COR-L47 (cell line): ENCODE results near the gene NKAIN2.

Experiments used
- DNase-seq: peaks from one replicate; lab custom pipeline; 2025; lab: John Stamatoyannopoulos, UW

Gene NKAIN2

DNA sequence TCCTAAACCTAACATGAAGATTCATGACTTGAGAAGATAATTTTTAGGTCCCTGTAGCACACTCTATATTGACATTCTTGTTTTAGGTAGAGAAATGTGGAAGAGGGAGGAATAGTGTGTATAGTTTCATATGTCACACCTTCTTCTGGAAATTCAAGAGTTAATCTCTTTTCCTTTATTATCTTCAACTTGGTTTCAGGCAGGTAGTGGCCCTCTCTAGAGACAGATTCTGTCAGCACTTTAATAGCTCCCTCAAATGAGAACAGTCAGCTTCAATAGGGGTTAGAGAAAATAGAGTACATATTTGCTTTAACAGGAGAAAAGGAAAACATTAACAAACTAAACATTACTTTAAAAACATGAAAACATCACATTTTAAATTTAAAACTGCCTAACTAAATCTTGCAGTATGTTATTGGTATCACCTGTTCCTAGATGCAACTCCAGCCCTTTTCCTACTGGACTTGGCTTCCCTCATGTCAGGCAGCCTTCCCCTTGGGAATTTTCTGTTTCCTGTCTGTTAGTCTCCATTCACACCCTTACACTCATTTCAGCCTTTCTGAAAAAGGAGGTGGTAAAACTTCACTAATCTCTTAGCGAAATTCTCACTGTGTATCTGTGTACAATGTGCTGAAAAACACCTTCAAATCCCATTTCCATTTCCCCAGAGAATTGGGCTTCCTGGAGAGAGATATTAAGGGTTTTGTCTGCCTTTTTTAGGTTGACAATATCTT lies 966.3 kb downstream of the NKAIN2 start:
- DNase-seq, result no peak

DNA sequence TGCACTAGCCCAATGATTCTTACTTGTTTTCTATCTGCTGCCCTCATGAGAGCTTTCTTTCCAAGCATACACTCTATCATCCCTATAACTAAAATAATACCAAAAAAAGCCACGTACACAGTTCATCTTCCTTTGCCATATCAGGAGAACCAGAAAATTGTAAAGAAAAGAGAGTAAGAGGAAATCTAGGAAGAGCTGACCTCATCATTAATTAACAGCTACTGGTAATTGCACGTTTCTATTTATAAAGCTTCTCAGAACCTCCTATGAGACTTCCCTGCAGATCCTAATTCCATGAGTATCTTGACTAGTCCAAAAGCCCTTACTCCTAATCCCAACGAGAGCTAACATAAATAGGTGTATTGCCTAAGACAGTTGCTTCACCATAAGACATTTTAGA lies 967.1 kb downstream of the NKAIN2 start:
- DNase-seq, result no peak

DNA sequence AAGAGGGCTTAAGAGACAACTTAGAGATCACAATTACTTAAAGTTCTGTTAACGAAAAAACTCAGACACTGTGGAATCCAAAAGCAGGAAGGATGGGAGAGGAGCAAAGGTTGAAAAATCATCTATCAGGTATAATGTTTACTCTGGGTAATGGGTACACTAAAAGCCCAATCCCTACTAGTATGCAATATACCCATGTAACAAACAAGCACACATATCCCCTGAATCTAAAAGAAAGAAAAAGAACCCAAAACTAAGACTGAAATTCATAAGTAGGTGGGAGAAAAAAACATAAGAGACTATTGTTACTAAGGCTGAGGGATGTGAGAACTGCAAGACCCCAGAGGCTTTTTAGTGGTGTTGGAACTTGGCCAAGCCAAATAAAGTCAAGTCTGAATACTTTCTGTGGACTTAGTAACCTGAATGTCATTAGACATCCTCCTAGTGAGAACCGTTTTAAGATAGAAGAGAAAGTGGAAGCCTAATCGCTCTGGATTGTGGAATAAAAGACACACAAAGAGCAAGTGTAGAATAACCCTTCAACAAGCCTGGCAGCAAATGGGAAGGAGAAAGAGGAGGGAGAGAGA lies 969.2 kb downstream of the NKAIN2 start:
- no peak for DNase-seq

DNA sequence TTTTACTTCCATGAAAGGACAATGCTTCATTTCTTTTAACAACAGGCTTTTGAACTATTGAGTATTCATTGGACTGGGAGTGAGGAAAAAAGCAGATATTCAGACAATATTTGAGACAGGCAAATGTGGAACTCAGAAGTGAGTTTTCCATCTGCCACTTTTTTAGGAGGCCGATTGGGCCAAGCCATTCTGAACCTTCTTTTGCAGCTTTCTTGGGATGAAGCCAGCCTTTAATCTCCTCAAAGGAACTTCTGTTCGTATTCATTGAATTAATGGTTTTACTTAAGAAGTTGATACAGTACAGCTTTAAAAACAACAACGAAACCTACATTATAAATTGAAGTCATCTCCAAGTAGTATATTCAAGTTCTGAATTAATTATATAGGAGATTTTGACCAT lies 971.5 kb downstream of the NKAIN2 start:
- no peak for DNase-seq

DNA sequence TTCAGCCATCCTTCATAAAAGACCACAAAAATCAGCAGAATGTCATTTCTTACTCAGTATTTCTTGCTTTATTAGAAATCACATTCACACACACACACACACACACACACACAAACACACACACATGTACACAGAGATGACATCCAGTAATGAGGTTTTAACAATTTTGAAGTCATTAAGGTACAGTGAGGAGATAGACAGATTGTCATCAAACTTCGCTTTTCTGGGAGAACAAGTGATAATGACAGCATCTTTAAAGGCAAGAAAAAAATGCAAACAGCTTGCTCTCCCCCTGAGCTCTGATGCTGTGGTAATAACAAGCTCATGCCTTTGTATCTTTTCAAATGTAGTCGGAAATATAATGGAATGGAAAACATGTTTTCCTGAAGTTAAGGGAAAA lies 974.2 kb downstream of the NKAIN2 start:
- no peak for DNase-seq

DNA sequence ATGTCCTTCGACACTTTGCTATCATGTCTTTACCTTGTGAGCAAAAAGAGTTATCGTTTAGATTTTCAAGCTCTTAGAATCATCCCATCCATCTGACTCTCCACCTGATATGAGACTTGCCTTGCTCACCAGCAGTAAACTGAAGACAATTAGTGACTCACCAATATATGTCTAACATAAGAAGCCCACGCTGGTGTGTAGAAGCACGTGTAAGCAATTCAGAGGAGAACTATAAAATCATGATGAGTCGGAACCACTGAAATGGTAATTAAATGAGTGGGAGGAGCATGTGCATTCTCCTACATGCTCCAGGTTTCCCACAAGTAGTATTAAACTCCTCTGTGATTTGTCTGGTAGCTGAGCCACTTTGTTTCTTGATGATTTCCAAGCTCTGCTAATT lies 977.0 kb downstream of the NKAIN2 start:
- no peak for DNase-seq

DNA sequence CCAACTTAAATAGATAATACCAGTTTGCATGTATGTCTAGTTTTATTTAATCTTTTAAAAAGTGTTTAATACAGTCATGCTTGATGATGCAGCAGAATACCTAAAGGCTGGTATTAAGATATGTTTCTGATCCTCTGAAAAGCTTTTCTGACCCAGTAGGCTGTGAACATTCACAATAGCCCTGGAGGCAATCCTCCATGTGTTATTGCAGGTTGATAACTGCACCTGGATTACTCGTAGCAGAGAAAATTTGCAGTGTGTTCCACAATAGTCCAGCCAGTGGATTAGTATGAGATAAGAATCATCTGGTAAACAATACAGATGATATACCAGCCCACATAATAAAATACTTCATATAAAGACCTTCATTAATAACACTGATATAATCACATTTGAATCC lies 979.7 kb downstream of the NKAIN2 start:
- no peak for DNase-seq

DNA sequence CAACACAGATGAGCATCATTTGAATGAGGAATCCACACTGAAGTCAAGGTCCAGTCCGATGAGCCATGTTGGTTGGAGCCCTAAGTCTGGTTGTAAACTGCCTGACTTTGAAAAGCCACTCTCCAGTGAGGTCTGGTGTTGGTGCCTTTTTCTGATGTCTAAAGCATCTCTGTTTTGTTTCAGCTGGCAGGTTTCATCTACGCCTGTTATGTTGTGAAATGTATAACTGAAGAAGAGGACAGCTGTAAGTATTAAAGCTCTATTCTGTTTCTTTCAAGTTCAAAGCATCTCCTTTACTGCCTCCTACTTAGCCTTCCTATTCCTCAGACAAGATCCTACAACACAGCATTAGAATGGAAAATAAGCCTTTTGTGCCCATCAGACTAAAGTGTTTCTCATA lies 987.5 kb downstream of the NKAIN2 start:
- DNase-seq, result no peak

DNA sequence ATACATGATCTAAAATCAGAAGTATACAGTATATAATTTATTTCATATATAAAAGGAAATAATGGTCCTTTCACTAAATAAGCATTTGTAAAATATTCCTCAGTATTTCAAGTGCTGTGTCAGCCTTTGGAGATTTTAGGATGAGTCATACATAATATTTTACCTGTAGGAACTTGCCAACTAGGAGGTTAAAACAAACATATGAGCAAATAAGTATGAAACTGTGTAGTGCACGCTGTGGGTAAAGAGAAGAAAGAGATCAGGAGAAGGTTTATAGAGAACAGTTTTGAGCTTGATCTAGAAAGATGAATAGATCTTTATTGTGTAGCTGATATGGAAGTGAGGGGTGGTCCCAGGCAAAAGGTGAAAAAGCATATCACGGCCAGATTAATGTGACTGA lies 988.7 kb downstream of the NKAIN2 start:
- no peak for DNase-seq

DNA sequence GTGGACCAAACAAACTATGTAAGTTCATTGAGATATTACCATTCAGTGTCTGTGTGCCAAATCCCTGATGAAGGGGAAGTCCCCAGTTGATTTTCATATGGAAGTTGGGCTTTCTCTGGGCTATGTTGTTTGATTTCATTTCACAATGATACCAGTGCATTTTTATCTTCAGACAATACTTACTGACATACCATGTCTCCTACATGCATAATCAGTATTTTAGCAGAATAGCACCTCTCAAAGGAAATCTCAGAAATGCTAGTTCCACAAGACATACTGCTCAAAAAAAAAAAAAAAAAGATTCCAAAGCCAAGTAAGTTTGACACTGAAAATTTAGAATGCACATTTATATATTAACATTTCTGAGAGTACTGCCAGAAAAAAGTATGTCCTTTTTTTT lies 989.7 kb downstream of the NKAIN2 start:
- DNase-seq, result no peak

DNA sequence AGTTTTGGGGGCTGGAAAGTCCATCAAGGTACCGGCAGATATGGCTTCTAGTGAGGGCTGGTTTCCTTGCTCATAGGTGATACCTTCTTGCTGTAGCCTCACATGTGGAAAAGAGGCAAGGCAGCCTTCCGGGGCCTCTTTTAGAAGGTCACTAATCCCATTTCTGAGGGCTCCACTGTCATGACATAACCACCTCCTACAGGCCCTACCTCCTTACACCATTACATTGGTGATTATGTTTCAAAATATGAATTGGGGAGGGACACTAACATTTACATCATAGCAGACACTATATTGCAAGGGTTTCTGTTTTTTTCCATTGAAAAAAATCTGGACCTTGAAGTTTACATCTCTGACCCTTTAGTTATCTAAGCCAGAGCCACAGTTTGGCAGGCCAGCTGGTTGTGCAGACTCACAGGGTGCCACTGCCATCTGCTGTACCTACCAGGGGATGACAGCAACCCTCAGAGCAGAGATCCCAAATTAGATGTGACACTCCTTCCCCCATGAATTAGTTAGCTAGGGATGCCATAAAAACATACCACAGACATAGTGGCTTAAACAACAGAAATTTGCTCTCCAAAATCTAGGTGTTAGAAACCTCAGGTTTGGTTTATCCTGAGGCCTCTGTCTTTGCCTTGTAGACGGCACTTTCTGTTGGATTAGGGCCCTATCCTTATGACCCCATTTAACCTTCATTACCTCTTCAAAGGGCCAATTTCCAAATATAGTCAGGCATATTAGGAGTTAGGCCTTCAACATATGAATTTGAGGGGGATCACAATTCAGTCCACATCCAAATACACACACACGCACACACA lies 992.2 kb downstream of the NKAIN2 start:
- DNase-seq, result peak; percentile 29

DNA sequence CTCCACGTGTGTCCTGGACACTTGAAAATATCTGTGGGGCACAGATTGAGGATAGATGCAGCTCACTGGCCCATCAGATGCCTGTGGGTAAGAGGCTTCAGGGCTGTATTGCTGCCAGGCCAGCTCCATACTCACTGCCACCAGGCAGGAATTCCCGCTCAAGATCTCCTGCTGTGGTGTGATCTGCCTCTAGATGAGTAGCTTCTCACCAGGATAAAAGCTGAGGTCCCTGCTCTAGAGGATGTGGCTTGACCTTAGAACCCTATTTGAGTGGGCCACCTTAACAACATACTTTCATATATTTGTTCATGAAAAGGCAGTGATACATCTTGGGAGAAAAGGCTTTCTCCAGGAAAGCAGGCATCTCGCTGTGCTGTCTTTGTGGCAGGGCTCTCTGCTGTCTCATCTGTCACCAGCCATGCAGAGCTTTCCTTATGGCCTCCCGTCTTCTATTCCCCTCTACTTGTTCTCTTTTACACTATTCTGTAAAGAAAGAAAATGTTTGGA lies 992.9 kb downstream of the NKAIN2 start:
- no peak for DNase-seq

DNA sequence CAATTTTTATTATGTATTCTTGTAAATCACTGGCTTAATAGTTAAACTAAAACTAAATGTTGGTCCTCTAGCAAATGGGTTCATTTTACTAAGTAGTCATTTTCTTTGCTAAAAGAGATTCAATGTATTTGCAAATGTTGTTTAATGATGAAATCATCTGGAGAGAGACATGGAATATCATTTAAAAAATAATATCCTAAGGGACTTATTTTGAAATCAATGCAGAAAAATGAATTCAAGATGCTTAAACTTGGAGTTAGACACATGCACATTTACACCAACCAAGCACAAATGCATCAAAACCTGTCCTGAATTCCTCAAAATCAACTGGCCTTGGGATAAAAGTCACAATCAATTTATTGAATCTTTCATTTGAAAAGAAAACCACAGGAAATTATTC lies 993.6 kb downstream of the NKAIN2 start:
- DNase-seq, result no peak

DNA sequence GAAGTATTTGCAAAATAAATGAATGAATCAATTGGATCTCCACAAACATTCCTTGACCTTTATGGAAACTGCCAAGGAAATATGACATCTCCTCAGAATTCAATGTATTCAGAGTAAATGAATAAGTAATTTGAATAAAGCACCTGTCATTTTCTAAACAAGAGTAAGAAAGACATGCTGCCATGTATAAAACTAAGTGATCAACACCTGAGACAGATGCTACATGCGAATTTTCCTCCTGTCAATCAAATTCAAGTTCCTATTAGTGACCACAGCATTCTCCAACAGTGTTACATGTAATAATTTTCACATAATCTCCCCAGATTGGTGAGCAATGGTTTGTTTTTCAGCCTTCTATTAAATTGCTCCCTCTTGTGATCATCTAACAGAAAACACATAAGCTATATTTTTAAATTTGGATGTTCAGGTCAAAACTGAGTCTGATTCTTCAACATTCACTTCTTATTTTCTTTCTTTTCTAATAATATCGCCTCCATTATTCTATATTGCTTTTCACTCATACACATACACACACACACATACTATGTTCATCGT lies 995.4 kb downstream of the NKAIN2 start:
- no peak for DNase-seq

DNA sequence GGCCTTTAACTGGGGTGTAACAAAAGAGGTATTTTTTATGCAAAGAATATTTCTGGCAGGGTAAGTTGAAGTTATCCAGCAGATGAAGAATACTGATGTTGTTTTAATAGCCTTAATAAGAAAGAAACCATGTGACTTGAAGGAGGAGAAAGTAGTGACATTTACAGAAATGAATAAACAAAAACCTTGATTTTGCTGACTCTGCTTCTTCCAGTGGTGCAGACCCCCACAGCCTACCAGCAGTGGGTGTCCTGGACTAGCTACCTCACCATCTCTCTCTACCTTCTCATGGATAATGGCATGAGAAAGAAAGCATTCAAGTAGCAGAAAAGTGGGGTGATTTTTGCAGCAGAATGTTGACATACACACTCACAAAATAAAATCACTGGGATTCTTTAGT lies 996.0 kb downstream of the NKAIN2 start:
- no peak for DNase-seq

DNA sequence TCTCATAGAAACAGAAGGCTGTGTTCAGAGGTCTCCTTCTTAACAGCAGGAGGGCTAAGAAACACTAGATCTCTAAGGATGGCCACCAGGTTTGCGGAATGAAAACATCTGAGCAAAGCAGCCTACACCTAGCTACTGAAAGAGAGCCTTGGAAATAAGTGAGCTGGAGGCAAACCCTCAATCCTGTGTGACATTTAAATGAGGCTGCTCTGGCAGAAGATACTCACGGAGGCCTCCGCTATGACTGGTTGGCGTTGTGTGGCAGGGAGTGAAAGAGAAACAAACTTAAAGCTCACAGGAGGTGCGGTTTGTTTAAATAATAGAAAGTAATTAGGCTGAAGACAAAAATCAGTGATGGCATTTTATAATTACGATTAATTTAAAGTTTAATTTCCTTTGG lies 996.6 kb downstream of the NKAIN2 start:
- DNase-seq, result no peak

DNA sequence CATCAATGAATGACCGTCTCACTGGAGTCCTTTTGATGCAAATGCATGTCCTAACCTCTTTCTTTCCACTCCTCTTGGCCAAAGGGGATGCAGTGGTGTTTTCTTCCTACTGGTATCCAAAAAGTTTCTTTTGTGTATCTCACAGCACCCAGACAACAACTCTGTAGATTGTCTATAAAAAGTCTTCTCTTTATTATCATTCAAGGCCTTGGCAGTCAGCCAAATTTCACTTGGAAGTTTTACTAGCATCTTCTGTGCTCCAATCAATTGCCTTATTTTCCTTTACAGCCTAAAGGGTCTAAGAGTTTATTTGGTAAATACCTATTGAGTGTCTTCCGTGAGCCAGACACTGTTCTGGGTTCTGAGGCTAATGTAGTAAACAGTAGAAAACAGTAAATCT lies 1008.4 kb downstream of the NKAIN2 start:
- DNase-seq, result no peak

DNA sequence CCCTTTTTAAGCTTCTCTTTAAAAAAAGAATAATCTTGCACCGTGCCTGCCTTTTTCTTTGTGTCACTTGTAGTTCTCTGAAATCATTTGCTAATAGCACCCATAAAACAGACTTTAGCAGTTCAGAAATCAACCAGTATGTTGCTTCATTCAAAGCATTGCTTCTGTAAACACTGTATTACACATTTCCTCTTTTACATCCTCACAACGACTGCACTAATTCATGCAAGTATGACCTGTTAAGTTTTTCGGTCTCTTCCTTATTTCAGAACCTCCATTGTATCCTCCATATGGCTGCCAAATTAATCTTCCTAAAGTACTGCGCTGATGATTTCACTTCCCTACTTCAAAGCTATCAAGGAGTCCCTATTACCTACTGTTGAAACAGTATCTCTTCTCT lies 1015.7 kb downstream of the NKAIN2 start:
- no peak for DNase-seq

DNA sequence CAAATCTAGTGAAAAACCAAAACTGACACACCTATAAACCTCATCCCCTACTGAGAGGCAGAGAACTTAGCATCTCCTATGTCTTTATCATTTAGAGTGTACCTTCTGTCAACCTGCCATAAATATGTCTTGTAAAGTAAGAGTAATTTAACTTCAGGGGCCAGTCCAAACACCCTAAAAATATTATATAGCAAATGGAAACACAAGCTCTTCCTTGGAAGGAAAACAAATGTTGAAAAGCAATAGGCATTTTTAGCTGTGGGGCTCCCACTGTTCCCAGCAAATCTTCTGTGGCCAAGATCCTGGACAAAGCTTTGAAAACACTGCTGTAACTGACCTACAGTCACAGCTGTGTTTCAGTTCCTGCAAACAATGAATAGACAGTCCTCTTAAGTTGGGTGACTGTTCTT lies 1018.5 kb downstream of the NKAIN2 start:
- DNase-seq, result no peak

DNA sequence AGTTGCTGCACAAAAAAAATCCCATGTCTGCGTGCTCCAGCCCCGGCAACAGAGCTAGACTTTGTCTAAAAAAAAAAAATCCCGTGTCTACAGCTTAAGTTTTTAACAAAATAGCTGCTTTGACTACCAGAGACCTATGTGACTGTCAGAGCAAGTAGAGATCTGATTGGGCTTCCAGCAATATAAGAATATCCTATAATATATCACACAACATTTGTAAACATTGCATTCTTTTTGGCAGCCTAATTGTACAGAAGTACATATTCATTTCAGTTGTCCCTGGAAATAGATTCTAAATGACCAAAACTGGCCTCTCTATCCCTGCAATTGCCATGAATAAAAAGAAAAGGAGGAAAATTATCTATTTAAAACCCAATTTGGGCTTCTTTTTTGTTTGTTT lies 1019.1 kb downstream of the NKAIN2 start:
- DNase-seq, result no peak

DNA sequence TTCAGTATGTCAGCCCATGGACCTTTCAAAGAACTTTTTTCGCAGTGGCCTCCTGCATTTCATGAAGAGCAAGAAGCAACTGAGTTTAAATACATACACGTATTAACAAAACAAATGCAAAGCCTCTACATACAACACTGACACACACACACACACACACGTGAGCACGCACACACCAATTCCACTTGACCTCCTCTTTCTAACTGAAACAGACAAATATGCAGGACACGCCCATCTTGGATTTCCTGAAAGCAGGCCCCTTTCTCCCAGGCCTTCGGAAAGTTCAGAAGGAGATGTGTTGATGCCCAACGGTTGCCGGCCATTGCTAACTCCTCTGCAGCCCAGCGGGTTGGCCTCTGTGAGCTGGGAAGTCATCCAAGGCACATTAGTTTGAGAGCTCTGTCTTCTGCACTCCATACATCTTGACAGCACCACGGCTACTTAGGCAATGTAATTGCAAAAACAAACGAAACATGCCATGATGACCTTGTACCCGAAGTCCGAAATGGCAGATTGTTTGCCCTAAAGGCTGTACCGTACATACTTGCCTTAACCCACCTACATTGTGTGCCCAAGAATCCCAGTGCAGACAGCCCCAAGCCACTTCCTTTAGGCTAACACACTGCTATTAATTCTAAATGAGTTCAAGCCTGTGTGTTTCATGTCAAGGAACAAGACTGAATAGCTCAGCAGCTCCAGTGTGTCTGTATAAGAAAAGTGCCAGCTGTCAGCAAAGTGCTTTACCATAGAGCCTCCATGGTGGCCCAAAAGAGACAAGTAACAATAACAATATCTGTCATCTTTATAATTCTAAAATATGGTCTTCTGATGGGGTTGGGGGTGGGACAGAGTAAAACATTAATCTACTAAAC lies 1019.8 kb downstream of the NKAIN2 start:
- DNase-seq, result no peak

DNA sequence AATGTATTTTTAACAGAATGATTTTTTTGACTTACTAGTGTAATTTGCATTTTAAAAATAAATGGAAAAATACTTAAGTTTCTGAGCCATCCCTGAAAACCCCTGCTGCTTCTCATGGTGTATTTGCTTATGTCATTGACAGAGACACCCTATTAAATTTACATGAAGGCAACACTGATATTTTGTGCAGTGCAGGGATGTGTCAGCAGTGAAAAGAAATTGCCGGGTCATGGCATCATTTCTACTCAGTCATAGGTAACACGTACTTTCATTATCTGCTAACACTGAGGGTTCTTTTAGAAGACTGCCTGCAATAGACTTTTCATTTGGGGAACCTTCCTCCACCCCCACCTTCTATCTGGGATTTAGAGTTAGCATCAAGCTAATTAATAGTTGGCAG lies 1021.9 kb downstream of the NKAIN2 start:
- DNase-seq, result no peak
